Renal cortical epithelial cell (primary cell): ENCODE results near the gene WNT3. TPM values are rescaled to one million over a fixed set of nuclear protein-coding genes. Genes with fewer than 3 reads are reported as not detected.
A peak's percentile ranks its signal among the peaks of the same experiment; 100 is the strongest.

Experiments used
- DNase-seq: peaks from one replicate; pipeline ENCODE4 v3.0.0-alpha.2; 2011; ENCODE audit warnings: low read depth
- total RNA-seq: library from RNA; depleted of rRNA; stranded (reverse); fragments of >200 nt; gene quantifications from 2 replicates; pipeline ENCODE4 v1.2.3, GENCODE V29; 2014

The WNT3 gene
- total RNA-seq, 1 donor from 2014 or later: 1.4 TPM

- DNase-seq: no peak
Measured at GRCh38 chr17:46730679-46731078, 87.8 kb downstream of the WNT3 start.

DNA sequence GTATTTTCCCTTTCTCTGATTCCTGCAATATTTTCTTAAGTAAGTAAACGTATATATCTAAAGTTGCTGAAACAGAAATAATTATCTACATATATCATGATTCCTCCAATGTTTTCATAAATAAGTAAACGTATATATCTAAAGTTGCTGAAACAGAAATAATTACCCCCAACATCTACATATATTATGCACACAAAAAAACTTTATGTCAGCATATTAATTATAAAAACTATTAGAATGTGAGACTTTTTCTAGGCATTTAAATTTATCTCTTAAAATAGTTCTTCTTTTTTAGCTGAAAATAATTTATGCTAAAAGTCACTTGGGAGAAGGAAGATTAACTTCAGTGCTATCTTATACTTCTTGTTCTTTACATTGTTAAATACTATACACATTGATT is 88.5 kb downstream of the WNT3 start:
- no peak for DNase-seq

GRCh38 chr17:46727572-46728348 is 90.7 kb downstream of the WNT3 start:
- DNase-seq: peak; percentile 89

DNA sequence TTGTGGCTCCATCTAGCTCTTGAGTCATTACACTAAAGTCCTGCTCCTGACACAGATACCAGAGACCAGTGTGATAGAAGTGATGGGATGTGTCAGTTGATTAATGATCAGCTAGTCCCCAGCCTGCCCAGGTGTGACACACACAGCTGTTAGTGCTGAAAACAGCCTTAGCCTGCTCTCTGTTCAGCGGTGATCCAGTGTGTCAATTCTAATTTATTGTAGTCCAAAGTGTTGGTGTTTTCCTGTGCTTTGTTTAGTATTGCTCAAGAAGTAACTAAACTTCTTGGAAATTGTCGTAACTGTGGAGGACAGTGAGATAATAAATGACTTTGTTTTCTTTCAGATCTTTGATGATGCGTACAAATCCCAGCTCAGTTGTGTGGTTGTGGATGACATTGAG is 92.3 kb downstream of the WNT3 start:
- peak; percentile 77 for DNase-seq

DNA sequence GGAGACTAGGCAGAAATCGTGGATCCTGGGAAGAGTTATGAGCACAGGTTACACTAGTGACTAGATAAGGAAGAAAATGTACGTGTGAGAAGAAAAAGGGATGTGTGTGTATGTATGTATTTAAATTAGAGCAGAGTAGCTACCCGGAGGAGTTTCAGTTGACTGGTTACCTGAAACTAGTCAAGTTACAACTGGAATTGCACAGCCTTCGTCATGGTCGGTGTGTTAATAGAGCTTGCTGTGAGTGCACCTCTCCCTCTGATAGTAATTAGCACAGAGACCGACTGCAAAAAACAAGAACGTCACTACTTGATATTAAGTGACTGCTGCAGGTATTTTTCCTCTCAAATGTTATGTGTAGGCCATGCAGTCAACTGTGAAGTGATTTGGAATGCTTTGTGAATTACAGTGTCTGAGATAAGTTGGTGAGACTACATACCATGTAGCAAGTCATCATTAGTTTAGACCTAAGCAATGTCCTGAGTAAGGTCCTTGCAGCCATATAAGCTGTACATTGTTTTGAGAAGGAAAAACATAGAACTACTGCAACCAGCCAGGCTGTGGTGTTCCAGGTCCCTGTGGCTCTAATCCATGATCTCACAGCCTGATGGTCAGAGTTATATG is 95.7 kb downstream of the WNT3 start:
- DNase-seq: peak; percentile 73

DNA sequence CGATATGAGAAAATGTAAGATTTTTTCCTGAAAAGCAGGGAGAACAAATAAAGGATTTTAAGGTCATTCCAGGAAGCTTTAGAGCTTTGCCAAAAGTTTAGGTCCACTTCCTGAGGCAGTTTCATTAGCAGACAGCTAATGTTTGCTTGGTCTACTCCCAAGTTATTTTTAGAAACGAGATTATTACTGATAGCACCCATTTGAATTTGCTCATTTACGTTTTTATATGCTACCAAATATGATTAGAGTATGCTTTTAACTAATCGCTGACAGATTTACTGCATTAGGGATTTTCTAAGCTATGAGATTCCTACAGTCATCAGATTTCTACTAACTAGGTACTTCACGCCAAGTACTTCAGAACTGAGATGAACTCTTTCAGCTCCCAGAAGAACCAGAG is 98.1 kb downstream of the WNT3 start:
- DNase-seq: no peak

DNA sequence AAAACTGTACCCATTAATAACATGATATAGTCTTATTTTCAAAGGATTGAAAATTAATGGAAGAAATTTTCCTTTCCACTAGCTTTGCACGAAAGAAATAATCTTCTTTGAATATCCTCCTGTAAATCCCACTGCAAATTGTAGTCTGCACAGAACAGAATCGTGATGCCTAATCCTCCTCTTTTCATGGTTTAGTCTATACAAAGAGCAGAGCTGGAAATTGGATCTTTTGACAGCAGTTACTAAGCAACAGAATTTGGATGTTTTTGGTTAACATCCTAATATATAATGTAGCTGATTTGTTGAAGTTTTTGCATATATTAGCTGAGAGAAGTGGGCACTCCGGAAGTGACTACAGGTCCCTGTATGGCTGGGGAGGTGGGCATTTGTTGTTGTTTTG is 98.6 kb downstream of the WNT3 start:
- DNase-seq: no peak

- DNase-seq: no peak
Measured at GRCh38 chr17:46717999-46718398, 100.5 kb downstream of the WNT3 start.

Other genes starting within 250 kb of the WNT3 start
- gene ARL17A, start 239.0 kb downstream of the WNT3 start, total RNA-seq: 1.0 and 4.8 TPM in 2 replicates
- 30.9 and 47.2 TPM in 2 replicates for gene NSF, start 228.0 kb downstream of the WNT3 start, total RNA-seq
- 5.0 TPM in 1 of 2 replicates, not detected in the other for gene WNT9B, start 32.9 kb upstream of the WNT3 start, total RNA-seq
- gene GOSR2, start 104.5 kb upstream of the WNT3 start, total RNA-seq: 34.2 and 58.2 TPM in 2 replicates
- not detected in 2 replicates for gene RPRML, start 160.6 kb upstream of the WNT3 start, total RNA-seq